Measurements from ENCODE around the gene GJA4. TPM values are rescaled to one million over a fixed set of nuclear protein-coding genes. Genes with fewer than 3 reads are reported as not detected.

The GJA4 gene
- total and polyA plus RNA-seq, 2 of the 13 experiments (the other 11 are each of a cell fraction or from before 2014, with no cell fraction given), result not detected

DNA sequence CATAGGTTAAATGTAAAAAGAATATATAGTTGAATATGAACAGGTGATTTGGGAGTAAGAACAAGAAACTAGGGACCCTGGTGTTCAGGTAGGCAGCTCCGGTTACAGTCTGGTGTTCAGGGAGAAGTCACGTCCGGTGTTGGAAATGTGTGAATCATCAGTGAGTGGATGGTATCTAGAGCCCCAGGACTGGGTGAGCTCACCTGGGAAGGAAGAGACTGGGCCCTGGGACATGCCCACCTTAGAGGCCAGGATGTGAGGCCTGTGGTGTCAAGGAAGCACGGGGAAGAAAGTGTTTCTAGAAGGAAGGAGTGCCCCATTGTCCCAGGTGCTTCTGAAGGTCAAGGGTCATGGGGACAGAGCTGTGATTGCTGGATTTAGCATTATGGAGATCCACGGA, 13.3 kb upstream of the GJA4 start:
- H3K9me3 ChIP-seq (ENCODE audit: low read length), result no peaks in the 10 kb centered on the region
- no peak overlapping the region for H3K4me3 ChIP-seq (replicated peaks in 1 of 3; ENCODE audit: insufficient read depth in 1 of 3, low read depth in 2 of 3, low read length in 3 of 3)
- no peaks in the 10 kb centered on the region for H3K36me3 ChIP-seq (replicated peaks in 1 of 2; ENCODE audit: control insufficient read depth in 1 of 2, insufficient read depth in 2 of 2, low read length in 2 of 2)
- TF ChIP-seq ISL2 (CRISPR knock-in tag; IDR thresholded peaks at IDR 0.05), result no peak
- no peak for TF ChIP-seq GATAD2A (CRISPR knock-in tag; IDR thresholded peaks at IDR 0.05)
- TF ChIP-seq ZNF234 (CRISPR knock-in tag; conservative IDR thresholded peaks at IDR 0.05), result no peak
- TF ChIP-seq PHF21A (CRISPR knock-in tag; IDR thresholded peaks at IDR 0.05), result no peak
- TF ChIP-seq, protein P1, sequence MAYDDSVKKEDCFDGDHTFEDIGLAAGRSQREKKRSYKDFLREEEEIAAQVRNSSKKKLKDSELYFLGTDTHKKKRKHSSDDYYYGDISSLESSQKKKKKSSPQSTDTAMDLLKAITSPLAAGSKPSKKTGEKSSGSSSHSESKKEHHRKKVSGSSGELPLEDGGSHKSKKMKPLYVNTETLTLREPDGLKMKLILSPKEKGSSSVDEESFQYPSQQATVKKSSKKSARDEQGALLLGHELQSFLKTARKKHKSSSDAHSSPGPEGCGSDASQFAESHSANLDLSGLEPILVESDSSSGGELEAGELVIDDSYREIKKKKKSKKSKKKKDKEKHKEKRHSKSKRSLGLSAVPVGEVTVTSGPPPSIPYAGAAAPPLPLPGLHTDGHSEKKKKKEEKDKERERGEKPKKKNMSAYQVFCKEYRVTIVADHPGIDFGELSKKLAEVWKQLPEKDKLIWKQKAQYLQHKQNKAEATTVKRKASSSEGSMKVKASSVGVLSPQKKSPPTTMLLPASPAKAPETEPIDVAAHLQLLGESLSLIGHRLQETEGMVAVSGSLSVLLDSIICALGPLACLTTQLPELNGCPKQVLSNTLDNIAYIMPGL (CRISPR knock-in tag; IDR thresholded peaks at IDR 0.05; ENCODE audit: borderline replicate concordance in 1 of 2, low read depth in 1 of 2), result no peak
- TF ChIP-seq HOXA5 (CRISPR knock-in tag; IDR thresholded peaks at IDR 0.05), result no peak
- TF ChIP-seq NKX3-1 (CRISPR knock-in tag; IDR thresholded peaks at IDR 0.05), result no peak
- TF ChIP-seq GFI1 (CRISPR knock-in tag; IDR thresholded peaks at IDR 0.05; ENCODE audit: borderline replicate concordance), result no peak
- TF ChIP-seq ZNF670 (CRISPR knock-in tag; IDR thresholded peaks at IDR 0.05; ENCODE audit: borderline replicate concordance), result no peak
- no peak for TF ChIP-seq ZNF33B (CRISPR knock-in tag; IDR thresholded peaks at IDR 0.05)
- no peak for TF ChIP-seq CCDC6 (CRISPR knock-in tag; IDR thresholded peaks at IDR 0.05)
- H3K27ac ChIP-seq (ENCODE audit: extremely low read length, insufficient read depth, low read length), result no peak overlapping the region
- ChIA-PET POLR2A (no interaction called here), CTCF (ENCODE audit: low intra/inter-chr PET ratio, low total read pairs) (no interaction called here)
- FAIRE-seq, result no peak
- H4K20me1 ChIP-seq (ENCODE audit: insufficient read depth, low read length), result no peaks in the 10 kb centered on the region
- H3K4me1 ChIP-seq (ENCODE audit: insufficient read depth, low read length), result no peaks in the 10 kb centered on the region
- H3K79me2 ChIP-seq (ENCODE audit: insufficient read depth, low read length), result no peaks in the 10 kb centered on the region
- BruUV-seq (replicated peaks), result no TSS peak
- H3K4me2 ChIP-seq (ENCODE audit: low read depth, low read length), result no peak overlapping the region
- in situ Hi-C loops (cut with HindIII; ENCODE audit: extremely low pct_ligation_motif_present, low pct_unique_long_range_greater_than_20kb), result no loop called here
- H2AFZ ChIP-seq (ENCODE audit: low read length), result no peak overlapping the region
- intact Hi-C loops (cut with micrococcal nuclease; ENCODE audit: unreplicated experiment), result no loop called here
- 20% methylated on average over 5 of the region's 5 CpGs for WGBS (ENCODE audit: low lambda C conversion rate)
- no peak for DNase-seq (ENCODE audit: low spot score)
- ATAC-seq, result no peak
- H3K9ac ChIP-seq (ENCODE audit: insufficient read depth, low read depth, low read length), result no peak overlapping the region
- peaks cover 10 to 38% of the 10 kb centered on the region in 2 experiments; a peak in 4 of 5 replicates for H3K27me3 ChIP-seq (ENCODE audit: control insufficient read depth in 1 of 2, insufficient read depth in 2 of 2, low read length in 2 of 2)

Measured in HepG2 (cell line).